Measurements from ENCODE around the gene PLS1. TPM values are rescaled to one million over a fixed set of nuclear protein-coding genes. Genes with fewer than 3 reads are reported as not detected.

PLS1 gene
- total RNA-seq, 1 donor from 2014 or later: 22.5 TPM

DNA sequence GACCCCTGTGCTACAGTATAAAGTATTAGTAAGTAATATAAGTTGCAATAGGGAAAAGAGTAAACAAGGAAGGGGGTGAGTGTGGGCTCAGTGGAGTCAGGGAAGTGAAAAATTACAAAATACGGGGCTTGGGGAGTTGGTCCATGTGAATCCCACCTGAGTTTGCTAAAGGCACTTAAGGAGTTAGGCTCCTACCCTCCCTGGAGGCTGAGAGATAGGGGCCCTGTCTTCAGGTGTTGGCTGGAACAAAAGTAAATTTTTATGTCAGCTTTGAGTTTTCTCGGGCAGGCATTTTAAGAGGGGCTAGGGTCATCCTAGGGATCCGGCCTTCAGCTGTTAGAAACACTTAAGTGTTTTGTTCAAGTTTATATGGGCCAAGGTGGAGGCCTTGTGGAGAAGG, 135.9 kb downstream of the PLS1 start:
- Mint-ChIP-seq H3K27ac (no peak overlapping the region), H3K9me3 (no peaks in the 10 kb centered on the region), H3K36me3 (peaks cover 5% of the 10 kb centered on the region), H3K4me1 (peaks cover 4% of the 10 kb centered on the region), H3K27me3 (ENCODE audit: insufficient read depth, low read depth) (no peaks in the 10 kb centered on the region), H3K4me3 (no peak overlapping the region)
- H3K9me3 ChIP-seq (ENCODE audit: low read depth): no peaks in the 10 kb centered on the region
- peaks cover 3% of the 10 kb centered on the region for H4K20me1 ChIP-seq (ENCODE audit: low read depth)
- H3K9ac ChIP-seq: no peak overlapping the region
- H3K27me3 ChIP-seq: no peaks in the 10 kb centered on the region
- H3K27ac ChIP-seq: no peak overlapping the region
- no peak overlapping the region for H3K4me3 ChIP-seq
- no peak overlapping the region for H3K4me2 ChIP-seq
- peaks cover 5% of the 10 kb centered on the region for H3F3A ChIP-seq (ENCODE audit: low read depth)
- no peak for DNase-seq (ENCODE audit: low spot score)
- H3K79me2 ChIP-seq (ENCODE audit: low read depth): peaks cover 51% of the 10 kb centered on the region
- no peaks in the 10 kb centered on the region for H3K36me3 ChIP-seq
- no peak overlapping the region for H2AFZ ChIP-seq (replicated peaks)
- H3K4me1 ChIP-seq: peaks cover 26% of the 10 kb centered on the region
- TF ChIP-seq EZH2 (IDR thresholded peaks at IDR 0.05) (no peak), EZH2phosphoT487 (IDR thresholded peaks at IDR 0.05) (no peak)
- TF ChIP-seq, protein P1, sequence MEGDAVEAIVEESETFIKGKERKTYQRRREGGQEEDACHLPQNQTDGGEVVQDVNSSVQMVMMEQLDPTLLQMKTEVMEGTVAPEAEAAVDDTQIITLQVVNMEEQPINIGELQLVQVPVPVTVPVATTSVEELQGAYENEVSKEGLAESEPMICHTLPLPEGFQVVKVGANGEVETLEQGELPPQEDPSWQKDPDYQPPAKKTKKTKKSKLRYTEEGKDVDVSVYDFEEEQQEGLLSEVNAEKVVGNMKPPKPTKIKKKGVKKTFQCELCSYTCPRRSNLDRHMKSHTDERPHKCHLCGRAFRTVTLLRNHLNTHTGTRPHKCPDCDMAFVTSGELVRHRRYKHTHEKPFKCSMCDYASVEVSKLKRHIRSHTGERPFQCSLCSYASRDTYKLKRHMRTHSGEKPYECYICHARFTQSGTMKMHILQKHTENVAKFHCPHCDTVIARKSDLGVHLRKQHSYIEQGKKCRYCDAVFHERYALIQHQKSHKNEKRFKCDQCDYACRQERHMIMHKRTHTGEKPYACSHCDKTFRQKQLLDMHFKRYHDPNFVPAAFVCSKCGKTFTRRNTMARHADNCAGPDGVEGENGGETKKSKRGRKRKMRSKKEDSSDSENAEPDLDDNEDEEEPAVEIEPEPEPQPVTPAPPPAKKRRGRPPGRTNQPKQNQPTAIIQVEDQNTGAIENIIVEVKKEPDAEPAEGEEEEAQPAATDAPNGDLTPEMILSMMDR (IDR thresholded peaks at IDR 0.05): no peak

DNA sequence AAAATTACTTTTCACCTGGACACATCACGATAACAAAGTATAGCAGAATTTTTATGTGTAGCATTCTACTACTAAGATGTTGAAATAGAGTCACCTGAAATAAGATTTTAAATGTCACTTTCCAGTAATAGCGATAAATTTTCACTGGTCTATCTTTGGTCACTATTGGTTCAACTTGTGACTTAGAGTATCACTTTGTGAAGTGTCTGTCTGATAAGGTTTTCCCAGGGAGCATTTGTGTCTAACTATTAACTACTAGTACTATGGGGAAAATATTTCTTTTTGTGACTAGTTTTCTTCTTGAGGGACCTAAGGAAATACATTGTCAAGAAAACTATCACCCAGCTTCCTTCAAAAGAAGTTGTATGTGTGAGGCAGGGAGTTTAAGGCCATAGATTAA, 138.6 kb downstream of the PLS1 start:
- Mint-ChIP-seq H3K36me3 (no peaks in the 10 kb centered on the region), H3K4me3 (no peak overlapping the region), H3K27me3 (ENCODE audit: insufficient read depth, low read depth) (no peaks in the 10 kb centered on the region), H3K27ac (no peak overlapping the region), H3K4me1 (peaks cover 3% of the 10 kb centered on the region), H3K9me3 (no peaks in the 10 kb centered on the region)
- H2AFZ ChIP-seq (replicated peaks): no peak overlapping the region
- peak overlapping the region; percentile 24 for H3K27ac ChIP-seq
- peaks cover 42% of the 10 kb centered on the region for H3K79me2 ChIP-seq (ENCODE audit: low read depth)
- no peaks in the 10 kb centered on the region for H3K36me3 ChIP-seq
- no peak for TF ChIP-seq EZH2 (IDR thresholded peaks at IDR 0.05)
- no peak for TF ChIP-seq EZH2phosphoT487 (IDR thresholded peaks at IDR 0.05)
- TF ChIP-seq, protein P1 (IDR thresholded peaks at IDR 0.05): no peak
- H3K4me3 ChIP-seq: no peak overlapping the region
- H3K27me3 ChIP-seq: no peaks in the 10 kb centered on the region
- H3K9me3 ChIP-seq (ENCODE audit: low read depth): no peaks in the 10 kb centered on the region
- no peak overlapping the region for H3K9ac ChIP-seq
- no peak for DNase-seq (ENCODE audit: low spot score)
- H3K4me1 ChIP-seq: peaks cover 26% of the 10 kb centered on the region
- no peaks in the 10 kb centered on the region for H4K20me1 ChIP-seq (ENCODE audit: low read depth)
- H3K4me2 ChIP-seq: no peak overlapping the region
- H3F3A ChIP-seq (ENCODE audit: low read depth): peaks cover 5% of the 10 kb centered on the region

DNA sequence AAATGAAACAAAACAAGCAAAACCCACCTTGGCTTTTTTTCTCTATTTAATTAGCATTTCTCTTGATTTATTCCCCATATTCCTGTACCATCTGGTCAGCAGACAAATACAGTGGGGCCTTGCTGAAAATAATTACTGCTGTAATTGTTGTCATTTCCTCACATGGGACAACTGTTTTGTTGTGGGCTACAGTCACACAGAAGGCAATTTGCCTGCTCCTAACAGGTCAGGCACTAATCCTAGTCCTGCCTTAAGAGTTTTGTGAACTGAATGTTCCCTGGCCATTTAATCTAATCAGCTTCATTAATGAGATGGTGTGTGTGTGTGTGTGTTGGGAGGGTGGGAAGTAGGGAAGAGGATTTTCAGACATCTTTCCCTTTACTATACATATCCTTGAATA, 139.3 kb downstream of the PLS1 start:
- peak overlapping the region; percentile 24 for H3K27ac ChIP-seq
- Mint-ChIP-seq H3K4me1 (peaks cover 3% of the 10 kb centered on the region), H3K27ac (no peak overlapping the region)

More for the DNA sequence above, 139.3 kb downstream of the PLS1 start:
- Histone ChIP-seq H3K4me2 (peak overlapping the region; percentile 49), H3K27me3 (no peaks in the 10 kb centered on the region), H3F3A (ENCODE audit: low read depth) (peaks cover 5% of the 10 kb centered on the region), H2AFZ (replicated peaks) (no peak overlapping the region), H3K36me3 (no peaks in the 10 kb centered on the region), H3K79me2 (ENCODE audit: low read depth) (peaks cover 36% of the 10 kb centered on the region), H3K9ac (no peak overlapping the region), H3K9me3 (ENCODE audit: low read depth) (no peaks in the 10 kb centered on the region), H3K4me1 (peaks cover 26% of the 10 kb centered on the region), H3K4me3 (no peak overlapping the region), H4K20me1 (ENCODE audit: low read depth) (no peaks in the 10 kb centered on the region)
- TF ChIP-seq EZH2phosphoT487 (IDR thresholded peaks at IDR 0.05) (no peak), EZH2 (IDR thresholded peaks at IDR 0.05) (no peak)
- TF ChIP-seq, protein P1 (IDR thresholded peaks at IDR 0.05): no peak
- peak; percentile 62 for DNase-seq (ENCODE audit: low spot score)
- Mint-ChIP-seq H3K27me3 (ENCODE audit: insufficient read depth, low read depth) (no peaks in the 10 kb centered on the region), H3K9me3 (no peaks in the 10 kb centered on the region), H3K36me3 (no peaks in the 10 kb centered on the region), H3K4me3 (no peak overlapping the region)

Measured in neural progenitor cell (in vitro differentiated cells).